GM21390 (cell line): ENCODE results near the gene TSPAN3.

ENCODE experiments used
- ATAC-seq: cut with Tn5 transposase; IDR thresholded peaks from one replicate; pipeline ENCODE4 v1.9.1; 2021; ENCODE audit not compliant: unreplicated experiment

The TSPAN3 gene

DNA sequence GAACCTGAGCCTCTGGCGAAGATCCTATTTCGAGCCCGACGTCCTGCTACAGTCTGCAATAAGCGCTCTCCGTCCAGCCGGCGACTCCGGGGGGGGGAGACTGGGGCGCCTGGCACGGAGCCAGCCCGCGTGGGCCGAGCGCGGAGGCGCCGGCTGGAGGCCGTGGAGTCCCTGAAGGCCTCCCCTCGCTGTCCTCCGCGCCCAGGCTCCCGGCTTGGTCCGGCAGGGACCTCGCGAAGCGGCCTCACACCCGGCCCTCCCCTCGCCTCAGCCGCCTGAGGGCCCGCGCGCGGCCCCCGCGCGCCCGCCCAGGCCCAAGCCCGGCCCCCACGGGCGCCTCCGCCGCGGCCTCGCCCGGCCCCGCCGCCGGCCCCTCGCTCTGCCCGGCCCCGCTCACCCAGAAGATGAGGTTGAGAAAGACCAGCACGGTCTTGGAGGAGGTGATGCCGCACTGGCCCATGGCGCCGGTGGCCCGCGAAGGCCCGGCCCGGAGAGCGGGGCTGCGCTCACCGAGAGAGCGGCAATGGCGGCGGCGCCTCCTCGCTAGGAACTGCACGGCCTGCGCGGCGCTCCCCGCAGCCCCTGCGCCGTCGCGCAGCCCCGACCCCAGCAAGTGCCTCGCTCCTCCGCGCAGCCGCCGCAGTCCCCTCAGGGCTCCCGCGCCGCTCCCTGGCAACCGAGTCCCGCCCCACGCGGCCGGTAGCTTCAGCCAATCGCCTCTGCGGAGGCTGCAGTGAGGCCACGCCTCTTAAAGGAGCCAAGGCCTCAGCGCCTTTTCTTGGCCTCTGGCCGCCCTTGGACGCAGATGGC is at the start of gene TSPAN3:
TSPAN3 (minus strand) TSS at position 615 of the 810 bp plus-strand sequence; CDS start at position 460, 155 bp downstream.
- ATAC-seq = peak; percentile 86

DNA sequence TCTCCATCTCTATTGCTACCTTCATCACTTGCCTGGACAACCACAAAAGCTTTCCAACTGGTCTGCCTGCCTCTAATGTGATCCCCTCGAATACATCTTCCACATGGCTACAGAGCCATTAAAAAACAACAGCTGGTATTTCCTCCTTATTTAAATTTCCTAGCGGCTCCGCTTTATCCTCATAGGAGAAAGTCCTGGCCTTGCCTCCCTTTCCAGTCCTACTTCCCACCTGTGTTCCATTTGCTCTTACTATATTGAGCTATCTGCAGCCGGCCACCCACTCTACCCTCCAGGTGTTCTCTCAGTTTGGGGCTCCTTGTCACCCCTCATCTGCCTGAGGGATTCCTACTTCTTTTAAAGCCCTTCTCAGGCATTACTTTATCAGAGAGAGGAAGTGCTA is 49.7 kb upstream of the TSPAN3 start:
- ATAC-seq = no peak

DNA sequence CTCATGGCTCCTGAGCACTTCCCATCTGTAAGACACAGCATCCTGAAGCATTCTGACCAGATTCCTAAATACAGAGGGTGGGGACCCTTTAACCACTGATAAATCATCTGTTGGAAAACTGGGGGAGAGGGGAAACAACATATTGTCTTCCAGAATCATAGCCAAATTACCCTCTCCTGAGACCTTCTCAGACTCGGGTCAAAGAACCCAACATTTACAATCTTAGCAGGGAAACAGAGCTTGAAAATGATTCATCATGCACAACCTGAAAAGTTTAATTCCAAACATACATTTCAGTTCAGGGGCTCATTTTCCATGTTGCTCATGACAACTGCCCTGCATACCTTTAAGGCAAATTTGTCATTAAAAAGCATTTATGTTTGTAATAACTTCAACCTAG is 48.5 kb upstream of the TSPAN3 start:
- no peak for ATAC-seq

DNA sequence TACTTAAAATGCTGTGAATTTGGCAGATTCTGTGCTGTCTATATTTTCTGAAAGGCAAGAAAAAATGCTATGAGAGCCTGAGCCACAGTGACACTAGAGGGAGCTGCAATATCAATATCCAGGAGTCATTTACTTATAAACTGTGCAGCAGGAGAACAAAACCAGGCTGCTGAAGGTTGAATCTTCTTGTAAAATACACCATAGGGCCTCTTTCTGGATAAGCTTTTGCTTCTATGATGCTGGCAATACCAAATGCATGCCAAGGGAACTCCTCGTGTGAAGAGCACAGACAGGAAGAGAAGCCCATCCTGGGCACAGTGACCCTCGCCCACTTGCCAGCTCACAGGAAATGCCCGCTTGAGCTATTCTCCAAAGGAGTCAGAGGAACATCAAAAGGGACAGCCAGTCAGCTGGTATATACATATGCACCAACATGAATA is 48.0 kb upstream of the TSPAN3 start:
- ATAC-seq = no peak

DNA sequence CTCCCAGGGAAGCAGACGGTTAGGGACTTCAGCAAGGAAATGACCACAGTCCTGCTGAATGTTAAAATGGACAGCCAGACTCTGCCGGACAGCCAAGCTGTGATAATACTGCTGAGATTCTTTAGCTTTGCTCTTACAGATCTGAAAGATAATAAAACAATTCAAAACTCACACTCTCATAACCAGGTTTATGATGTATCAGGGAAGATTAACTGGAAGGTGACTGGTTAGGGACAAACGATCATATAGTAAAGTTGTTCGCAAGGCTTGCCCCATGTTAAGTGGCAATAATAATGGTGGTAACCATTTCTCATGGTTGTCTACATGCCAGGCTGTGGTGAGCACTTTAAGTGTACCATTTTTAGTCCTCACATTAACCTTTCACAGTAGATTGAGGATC is 44.3 kb upstream of the TSPAN3 start:
- ATAC-seq = no peak

DNA sequence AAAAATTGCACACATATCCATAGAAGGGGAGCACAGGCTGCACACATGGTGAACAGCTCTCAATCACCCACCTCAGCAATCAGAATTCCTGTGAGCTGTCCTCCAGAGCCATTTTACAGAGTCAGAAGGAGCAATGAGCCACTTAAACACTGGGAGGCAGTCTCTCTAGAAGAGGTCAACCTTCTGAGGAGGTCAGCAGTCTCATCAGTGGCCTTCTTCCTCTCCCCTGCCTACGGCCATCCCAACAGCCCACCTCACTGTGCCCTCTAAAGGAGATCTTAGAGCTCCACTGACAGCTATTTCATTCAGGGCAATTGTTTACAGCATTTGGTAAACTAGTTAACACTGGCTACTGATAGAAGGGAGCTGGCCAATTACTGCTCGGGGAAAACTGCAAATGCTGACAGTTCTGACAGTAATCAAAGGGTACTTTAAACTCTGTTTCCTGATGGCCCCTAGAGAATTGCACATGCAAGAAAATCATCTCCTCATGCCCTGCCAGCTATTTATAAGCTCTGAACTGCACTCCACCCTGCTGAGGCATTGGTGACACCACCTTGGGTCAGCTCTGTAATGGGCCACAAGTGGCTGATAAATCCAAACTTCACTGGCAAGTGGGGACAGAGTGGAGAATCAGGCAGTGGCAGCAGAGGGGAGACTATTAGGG is 42.1 kb upstream of the TSPAN3 start:
- no peak for ATAC-seq

DNA sequence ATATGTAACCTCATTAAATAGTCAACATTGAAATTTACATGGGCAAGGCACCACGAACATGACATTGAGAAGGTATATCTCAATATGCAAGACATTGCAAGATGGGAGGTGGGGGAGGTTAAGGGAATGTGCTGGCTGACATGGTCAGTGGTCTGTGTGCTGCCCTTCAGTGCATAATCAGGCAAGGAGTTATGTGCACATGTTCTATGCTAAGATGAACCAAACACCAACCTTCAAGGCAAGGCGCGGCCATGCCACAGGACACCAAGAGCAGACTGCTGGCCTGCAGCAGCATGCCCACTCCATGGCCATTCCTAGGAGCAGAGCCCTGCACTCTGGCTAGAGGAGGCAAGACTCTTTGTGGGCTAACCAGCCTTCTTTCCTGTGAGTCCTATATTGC is 40.9 kb upstream of the TSPAN3 start:
- ATAC-seq = no peak

DNA sequence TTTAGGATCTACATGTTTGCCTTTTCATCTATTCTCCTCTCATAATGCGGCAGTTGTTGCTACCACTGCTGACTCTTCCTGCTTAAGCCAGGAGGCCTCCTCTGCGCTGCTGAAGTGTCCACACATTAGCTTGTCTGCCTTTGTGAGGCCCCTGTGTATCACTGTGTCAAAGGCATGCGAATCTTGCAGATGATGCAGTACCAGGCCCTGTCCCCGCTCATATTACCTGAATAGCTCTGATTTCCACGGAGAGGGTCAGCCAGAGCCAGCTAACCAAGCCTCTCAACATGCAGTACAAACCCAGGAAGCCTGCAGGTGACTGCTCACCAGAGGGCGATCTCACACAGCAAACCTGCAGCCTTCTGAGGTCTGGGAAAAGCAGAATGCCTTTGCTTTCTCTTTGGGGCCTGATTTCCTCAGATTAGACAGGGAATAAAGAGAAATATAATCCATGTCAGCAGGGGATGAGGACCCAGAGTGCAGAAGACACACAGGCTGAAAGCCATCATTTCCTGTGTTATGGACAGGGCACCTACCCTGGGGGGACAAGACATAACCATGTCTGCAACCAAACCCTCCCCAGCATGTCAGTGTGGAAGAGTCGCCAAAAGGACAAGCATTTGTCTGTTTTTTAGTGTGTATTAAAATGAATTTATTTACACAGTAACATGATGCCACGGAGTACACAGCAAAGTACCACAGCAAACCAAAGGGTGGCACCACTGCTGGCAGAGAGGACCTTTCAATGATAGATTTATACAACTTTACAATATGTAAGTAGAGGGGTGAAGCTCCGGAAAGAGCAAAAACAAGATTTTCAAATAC is 36.8 kb upstream of the TSPAN3 start:
- no peak for ATAC-seq

DNA sequence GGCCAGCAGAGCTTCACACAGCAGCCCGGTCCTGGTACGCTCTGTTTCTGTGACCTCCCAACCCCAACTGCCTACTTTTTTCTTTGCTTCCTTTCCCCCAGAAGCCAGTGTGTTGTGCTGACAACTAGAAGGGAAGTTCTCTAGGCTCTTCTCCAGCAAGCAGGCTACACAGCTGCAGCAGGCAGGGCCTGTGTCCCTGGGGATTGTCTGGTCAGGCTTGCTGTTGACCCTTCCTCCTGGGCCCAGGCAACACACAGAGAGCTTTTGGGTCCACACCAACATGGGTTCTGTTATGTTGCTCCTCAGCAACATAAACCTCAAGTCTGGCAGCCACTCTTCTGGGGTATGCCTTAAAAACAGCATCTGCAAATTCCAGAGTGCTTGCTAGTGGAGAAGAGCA is 36.2 kb upstream of the TSPAN3 start:
- ATAC-seq = no peak

DNA sequence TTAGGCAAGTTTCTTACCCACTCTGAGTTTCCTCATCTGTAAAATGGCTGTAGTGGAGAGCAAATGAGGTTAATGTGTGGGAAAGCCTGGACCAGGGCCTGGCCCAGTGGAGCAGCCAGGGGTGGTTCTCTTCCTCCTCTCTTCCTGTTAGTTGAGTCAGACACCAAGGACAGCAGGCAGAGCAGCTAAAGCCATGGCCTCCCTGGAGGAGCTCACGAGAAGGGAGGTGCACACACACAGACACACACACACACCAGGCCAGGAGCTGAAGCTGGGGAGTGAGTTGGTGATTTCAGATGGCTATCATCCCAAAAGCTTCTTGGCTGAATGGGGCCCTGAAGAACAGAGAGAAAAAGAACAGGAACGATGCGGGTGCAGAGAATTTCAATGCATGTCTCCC is 33.2 kb upstream of the TSPAN3 start:
- no peak for ATAC-seq

DNA sequence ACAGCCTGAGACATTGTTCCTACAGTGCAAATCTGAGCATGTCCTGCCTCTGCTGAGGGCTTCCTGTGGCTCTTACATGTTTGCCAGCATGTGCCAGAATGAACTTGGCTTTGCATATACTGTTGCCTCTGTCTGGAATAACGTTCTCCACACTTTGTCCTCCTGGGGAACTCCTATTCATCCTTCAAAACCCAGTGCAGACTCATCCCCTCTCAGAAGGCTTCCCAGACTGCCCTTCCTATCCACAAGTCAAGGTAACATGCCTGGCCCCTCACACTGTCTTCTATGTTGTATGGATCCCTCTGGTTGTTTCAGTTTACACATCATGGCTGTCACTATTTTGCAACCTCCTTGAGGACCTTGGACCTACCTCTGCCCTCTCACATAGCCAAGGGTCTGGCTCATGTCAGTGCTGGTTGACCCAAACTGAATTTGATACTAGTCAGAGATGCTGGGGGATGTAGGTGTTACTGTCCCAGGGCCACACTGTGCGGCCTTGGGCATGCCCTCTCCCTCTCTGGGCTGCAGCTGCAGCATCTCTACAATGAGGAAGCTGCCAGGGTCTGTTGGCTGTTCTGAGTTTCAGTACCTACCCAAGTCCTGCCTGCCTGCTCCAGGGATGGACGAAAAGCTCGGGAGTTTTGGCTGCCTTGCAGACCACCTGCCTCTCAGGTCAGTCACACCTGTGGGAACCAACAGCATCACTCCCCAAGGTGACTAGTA is 29.0 kb upstream of the TSPAN3 start:
- no peak for ATAC-seq

DNA sequence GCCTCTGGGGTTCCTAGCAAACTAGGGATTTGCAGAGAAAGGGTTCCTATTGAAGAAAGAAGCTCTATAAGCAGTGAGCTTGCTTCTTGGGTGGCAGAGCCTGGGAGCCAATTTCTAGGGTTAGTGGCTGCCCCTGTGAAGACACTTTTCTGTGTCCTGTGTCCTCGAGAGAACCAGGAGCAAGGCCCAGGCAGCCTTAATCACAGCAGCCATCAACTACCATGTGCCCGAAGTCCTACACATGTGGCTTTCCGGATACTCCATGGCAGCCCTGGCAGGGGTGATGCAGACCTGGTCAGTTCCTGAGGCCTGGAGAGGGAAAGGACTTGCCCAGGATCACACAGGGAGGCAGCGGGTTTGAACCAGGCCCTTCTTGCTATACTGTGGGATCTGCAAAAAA is 27.7 kb upstream of the TSPAN3 start:
- ATAC-seq = no peak

DNA sequence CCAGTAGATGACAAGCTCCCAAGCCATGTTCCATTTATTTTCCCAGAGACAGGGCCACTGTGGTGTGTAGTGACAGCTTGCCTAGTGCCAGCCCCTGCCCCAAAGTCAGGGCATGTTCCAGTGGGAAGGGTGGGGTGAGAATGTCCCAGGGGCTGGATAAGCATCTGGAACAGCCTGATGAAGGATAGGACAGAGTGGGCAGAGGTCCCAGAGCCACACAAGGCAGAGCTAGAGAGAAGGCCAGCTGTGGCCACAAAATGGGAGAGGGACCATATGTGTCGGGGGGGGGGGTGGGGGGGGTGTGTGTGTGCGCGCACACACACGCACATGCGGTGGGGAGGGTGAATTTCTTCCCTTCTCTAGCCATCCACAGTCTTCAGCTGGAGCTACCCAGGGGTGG is 27.0 kb upstream of the TSPAN3 start:
- no peak for ATAC-seq

DNA sequence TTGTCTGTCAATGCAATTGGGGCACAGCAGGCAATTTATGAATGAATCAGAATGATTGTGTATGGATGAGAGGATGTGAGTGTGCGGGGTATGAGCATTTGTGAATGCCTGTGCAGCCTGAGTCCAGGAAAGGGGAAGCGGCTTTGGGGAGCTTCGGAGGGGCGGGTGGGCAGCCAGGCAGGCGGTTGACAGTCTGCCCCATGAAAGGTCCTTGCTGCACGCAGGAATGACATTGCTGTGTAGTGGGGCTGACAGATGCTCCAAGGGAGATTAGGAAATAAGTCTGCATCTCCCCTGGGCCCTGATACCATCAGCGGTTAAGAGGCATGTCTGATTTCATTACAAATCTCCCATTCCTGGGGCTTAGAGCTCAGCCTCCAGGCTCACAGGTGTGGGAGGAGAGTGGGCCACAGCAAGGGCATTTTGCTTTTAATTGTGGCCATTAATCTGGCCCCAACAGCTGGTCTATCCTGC is 26.4 kb upstream of the TSPAN3 start:
- no peak for ATAC-seq

DNA sequence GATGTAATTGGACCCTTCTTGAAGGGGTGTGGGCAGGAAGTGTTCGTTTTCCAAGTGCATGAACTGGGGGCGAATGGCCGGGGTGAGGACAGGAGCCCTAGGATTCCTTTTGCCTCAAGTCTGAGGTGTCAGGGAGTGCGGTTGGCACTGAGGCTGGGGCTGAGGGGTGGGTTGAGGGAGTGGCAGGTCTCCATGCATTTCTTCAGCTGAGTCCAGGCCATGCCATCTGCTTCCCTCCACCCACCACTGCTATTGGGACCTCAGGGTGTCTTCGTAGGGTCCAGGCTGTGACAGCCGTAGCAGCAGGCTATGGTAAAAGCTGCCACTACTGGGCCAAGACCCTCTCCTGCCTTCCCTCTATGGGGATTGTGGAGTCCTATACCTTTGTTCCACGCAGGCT is 25.6 kb upstream of the TSPAN3 start:
- ATAC-seq = no peak

DNA sequence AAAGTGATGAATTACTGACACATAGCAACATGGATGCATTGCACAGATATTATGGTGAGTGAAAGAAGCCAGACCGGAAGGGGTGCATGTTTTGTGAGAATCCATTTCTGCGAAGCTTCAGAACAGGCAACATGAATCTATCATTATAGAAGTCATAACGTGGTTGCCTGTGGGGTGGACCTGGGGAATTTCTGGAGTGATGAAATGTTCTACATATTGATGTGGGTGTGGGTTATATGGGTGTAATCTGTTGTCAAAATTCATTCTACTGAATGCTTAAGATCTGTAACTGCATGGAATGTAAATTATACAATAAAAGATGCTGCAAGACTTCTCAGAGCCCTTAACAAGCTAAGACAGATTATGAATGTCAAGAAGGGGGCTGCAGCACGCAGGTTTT is 25.2 kb upstream of the TSPAN3 start:
- no peak for ATAC-seq

DNA sequence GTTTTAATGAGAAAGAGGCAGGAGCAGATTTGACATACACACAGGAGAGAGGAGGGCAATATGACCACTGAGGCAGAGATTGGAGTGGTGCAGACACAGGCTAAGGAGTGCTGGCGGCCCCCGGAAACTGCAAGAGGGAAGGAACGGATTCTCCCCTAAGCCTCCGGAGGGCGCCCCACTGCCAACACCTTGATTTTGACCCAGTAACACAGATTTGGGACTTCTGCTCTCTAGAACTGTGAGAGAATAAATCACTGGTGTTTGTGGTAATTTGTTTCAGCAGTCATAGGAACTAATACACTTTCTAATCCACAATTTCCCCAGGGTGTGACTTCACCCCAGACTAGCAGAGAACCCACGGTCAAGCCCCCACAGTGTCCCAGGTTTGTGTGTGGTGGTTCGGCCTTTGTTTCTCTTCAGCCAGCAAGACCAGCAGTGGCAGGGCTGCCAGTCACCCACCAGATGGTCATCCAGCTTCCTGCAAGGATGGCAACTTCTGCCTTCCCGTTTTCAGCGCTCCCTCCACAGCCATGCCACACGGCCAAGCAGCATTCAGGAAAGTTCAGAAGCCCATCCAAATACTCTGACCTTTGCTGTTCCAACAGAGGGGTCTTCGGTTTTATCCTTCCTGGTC is 23.6 kb upstream of the TSPAN3 start:
- ATAC-seq = no peak

DNA sequence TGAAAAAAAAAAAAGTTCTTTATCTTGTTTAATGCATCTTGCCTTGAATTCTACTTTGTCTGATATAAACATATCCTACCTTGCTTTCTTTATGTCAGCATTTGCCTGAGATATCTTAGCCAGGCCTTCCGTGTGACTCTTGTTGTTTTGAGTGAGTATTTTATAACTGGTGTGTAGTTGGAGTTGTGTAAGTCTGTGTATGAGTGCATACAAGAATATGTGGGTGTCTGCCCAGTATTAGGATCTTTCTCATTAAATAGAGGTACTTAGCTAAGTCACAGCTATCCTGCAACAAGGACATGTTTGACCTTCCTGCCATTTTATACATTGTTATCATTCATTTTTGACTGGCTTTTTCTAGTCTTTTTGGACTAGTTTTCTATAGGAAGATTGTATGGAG is 22.5 kb upstream of the TSPAN3 start:
- ATAC-seq = no peak

DNA sequence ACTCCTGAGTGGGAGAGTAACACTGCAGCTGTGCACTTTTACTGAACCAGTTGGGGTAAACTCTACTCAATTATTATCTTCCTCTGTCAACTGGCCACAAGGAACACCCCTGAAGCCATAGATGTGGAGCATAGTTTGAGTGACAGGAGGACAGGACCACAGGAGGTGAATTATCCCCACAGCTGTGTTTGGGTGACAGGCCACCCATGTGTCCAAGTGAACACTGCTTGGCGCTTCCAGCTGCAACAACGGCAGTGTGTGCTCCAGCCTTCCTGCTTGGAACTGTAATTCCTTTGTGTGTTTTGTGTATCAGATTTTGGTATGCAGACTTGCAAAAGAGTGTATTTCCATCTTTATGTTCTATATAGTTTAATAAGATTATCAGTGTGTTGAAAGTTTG is 20.2 kb upstream of the TSPAN3 start:
- no peak for ATAC-seq

DNA sequence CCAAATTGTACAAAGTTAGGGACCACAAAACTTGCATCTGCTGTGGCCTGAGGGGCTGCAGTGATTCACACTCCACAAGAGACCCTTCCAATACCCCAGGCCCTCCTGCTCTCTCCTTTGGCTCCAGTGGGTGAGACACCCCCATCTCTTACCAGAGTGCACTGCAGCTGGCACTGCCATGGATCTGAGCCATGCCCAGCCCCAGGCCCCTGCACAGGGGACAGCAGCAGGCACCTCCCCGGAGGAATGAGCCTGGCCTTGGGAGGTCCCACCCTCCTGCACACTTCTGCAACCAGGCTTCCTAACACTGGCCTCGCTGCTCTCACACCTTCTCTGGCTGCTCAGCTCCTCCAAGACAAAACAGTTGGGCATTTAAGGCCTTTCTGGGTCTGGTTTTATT is 16.3 kb upstream of the TSPAN3 start:
- no peak for ATAC-seq

DNA sequence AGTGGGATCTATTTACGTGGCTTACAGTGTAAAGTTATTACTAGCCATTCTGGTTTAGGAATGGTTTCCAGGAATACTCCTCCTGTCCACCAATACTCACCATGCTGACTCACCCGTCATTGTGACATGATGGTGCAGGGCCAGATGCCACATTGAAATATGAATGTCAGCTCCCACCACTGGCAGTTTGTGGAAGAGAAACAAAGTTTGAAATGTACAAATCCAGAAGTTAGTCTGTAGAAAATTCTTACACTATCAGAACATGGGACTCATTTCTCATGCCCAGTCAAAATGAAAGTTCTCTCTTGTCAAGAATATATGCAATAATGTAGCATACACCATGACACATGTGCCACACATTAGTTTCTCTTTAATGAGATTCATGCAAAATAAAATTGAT is 14.4 kb upstream of the TSPAN3 start:
- ATAC-seq = no peak
